Peyer's patch (tissue), 4 donors: Measurements from ENCODE around the gene ANXA9.

Experiments used
- CTCF ChIP-seq, 6 experiments: fragments of 450-650 bp in 4 of 6; fragments of 200-600 bp in 2 of 6; sonication (generic) in 1 of 6; IDR thresholded peaks; one replicate each; pipeline ENCODE4 v1.5.1; 2017 to 2019; ENCODE audit warnings: antibody characterized with exemption in 6 of 6, mild to moderate bottlenecking in 3 of 6, moderate library complexity in 1 of 6
- POLR2A ChIP-seq, 2 donors: fragments of 450-650 bp; IDR thresholded peaks; one replicate each; pipeline ENCODE4 v1.5.1; 2017; ENCODE audit warnings: antibody characterized with exemption in 2 of 2, mild to moderate bottlenecking in 2 of 2, moderate library complexity in 2 of 2

- TF ChIP-seq CTCF (IDR thresholded peaks at IDR 0.05) = no peak
- no peak for TF ChIP-seq POLR2A (IDR thresholded peaks at IDR 0.05)
Measured at GRCh38 chr1:151002051-151002450, 20.0 kb downstream of the ANXA9 start.
